HG03103 (cell line): ENCODE measurements around the gene HSDL1.

Source experiments
- ATAC-seq: cut with Tn5 transposase; IDR thresholded peaks from one replicate; pipeline ENCODE4 v1.9.1; 2021; ENCODE audit warnings: low read depth; ENCODE audit not compliant: unreplicated experiment

The HSDL1 gene

GRCh38 chr16:84144859-84145639 lies at the start of gene HSDL1, which contains the start of gene DNAAF1:
TSS of gene HSDL1 (minus strand) at chr16:84145177. CDS start at chr16:84131321, 13,856 bp downstream.
TSS of gene DNAAF1 (plus strand) at chr16:84145308. CDS start at chr16:84145441, 133 bp downstream.
- ATAC-seq: peak; percentile 80

- no peak for ATAC-seq
These were observed 49.0 kb upstream of the HSDL1 start for GRCh38 chr16:84194018-84194417.

- ATAC-seq: no peak
These were observed 48.5 kb upstream of the HSDL1 start for GRCh38 chr16:84193480-84193879.

GRCh38 chr16:84191466-84191865 lies 46.5 kb upstream of the HSDL1 start:
- no peak for ATAC-seq

- no peak for ATAC-seq
These were observed 45.9 kb upstream of the HSDL1 start, which contains the start of gene ADAD2 for GRCh38 chr16:84190731-84191388. TSS of gene ADAD2 (plus strand) at chr16:84191157. CDS start at chr16:84191231, 74 bp downstream.

GRCh38 chr16:84186685-84187437 lies 41.9 kb upstream of the HSDL1 start, which contains the start of gene TAF1C:
TSS of gene TAF1C (minus strand) at chr16:84187057. CDS start at chr16:84184988, 2,069 bp downstream.
- peak; percentile 96 for ATAC-seq

- ATAC-seq: no peak
These were observed 39.8 kb upstream of the HSDL1 start for GRCh38 chr16:84184775-84185174.

- ATAC-seq: no peak
These were observed 39.1 kb upstream of the HSDL1 start for GRCh38 chr16:84183911-84184591.

- no peak for ATAC-seq
These were observed 38.5 kb upstream of the HSDL1 start for GRCh38 chr16:84183572-84183875.

- ATAC-seq: no peak
These were observed 37.9 kb upstream of the HSDL1 start for GRCh38 chr16:84182680-84183571.

- ATAC-seq: no peak
These were observed 37.1 kb upstream of the HSDL1 start for GRCh38 chr16:84182104-84182503.

GRCh38 chr16:84181144-84181915 lies 36.4 kb upstream of the HSDL1 start:
- ATAC-seq: no peak

- ATAC-seq: no peak
These were observed 35.7 kb upstream of the HSDL1 start for GRCh38 chr16:84180519-84181140.

GRCh38 chr16:84179612-84180320 lies 34.8 kb upstream of the HSDL1 start:
- no peak for ATAC-seq

- no peak for ATAC-seq
These were observed 34.1 kb upstream of the HSDL1 start for GRCh38 chr16:84178892-84179611.

- no peak for ATAC-seq
These were observed 33.3 kb upstream of the HSDL1 start for GRCh38 chr16:84178146-84178765.

- ATAC-seq: no peak
These were observed 32.7 kb upstream of the HSDL1 start for GRCh38 chr16:84177741-84178073.
